ENCODE data around the gene FYB1. TPM values are rescaled to one million over a fixed set of nuclear protein-coding genes. Genes with fewer than 3 reads are reported as not detected.
"Not testable (repeated sequence)": the region's sequence is repeated elsewhere in the genome, so short reads cannot be mapped to it uniquely, and the experiment has no call there.

Gene FYB1
- total RNA-seq, 1 donor from 2014 or later: 4.5 TPM

GRCh38 chr5:39192450-39193160 is 26.8 kb downstream of the FYB1 start:
- no peak for DNase-seq (ENCODE audit: low spot score)
- intact Hi-C loops (cut with DNase I): no loop called here

DNA sequence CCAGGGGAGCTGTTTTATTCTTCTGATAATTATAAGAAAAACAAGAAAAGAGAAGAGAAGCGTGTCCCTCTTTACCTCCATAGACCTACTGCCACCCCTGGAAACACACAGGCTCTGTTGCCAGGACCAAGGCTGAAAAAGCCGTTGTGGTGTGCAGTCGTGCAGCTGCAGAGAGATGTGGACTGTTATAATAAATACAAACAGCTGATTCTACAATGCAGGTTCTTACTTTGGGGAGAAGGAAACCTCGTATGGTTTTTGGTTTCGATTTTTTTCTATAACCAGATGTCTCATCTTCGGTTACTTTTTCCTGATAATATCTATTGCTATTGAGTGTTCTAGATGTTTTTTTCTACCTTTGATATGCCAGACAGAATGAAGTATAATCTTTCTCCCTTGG is 28.1 kb downstream of the FYB1 start:
- intact Hi-C loops (cut with DNase I): no loop called here
- no peak for DNase-seq (ENCODE audit: low spot score)

DNA sequence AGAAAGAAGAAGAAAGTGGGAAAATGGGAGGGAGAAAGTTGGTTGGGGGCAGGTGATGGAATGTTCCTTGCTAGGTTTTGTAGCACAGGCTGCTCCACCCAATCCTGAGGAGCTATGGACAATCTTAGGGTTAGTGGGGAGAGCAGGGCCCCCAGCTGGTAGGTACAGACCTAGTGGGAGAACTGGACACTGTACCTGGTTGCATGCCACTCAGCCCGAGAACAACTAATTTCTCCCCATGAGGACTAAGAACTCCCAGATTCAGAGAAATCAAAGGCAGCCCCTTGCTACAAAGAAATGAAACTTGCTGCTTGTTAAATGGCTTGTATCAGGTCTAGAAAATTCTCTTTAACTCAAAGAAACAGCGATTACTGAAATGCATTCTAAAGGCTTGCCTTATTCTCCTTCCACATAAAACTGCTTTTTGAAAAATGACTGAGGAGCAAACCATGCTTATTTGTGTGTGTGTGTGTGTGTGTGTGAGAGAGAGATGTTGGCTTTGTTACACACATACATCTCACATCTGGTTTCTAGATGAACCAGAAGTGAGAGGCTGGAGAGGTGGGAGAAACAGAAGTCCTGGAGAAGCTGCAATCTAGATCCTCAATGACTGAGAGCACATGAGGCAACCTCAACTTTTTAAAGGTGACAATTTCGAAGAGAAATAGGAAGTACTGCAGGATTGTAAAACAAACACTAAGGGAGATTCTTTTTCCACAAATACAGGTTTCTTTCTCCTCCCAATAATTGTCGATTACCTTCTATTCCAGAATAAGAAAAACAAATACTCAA is 28.9 kb downstream of the FYB1 start:
- intact Hi-C loops (cut with DNase I): no loop called here
- DNase-seq (ENCODE audit: low spot score): no peak

GRCh38 chr5:39189292-39189955 is 29.9 kb downstream of the FYB1 start:
- intact Hi-C loops (cut with DNase I): no loop called here
- DNase-seq (ENCODE audit: low spot score): no peak

DNA sequence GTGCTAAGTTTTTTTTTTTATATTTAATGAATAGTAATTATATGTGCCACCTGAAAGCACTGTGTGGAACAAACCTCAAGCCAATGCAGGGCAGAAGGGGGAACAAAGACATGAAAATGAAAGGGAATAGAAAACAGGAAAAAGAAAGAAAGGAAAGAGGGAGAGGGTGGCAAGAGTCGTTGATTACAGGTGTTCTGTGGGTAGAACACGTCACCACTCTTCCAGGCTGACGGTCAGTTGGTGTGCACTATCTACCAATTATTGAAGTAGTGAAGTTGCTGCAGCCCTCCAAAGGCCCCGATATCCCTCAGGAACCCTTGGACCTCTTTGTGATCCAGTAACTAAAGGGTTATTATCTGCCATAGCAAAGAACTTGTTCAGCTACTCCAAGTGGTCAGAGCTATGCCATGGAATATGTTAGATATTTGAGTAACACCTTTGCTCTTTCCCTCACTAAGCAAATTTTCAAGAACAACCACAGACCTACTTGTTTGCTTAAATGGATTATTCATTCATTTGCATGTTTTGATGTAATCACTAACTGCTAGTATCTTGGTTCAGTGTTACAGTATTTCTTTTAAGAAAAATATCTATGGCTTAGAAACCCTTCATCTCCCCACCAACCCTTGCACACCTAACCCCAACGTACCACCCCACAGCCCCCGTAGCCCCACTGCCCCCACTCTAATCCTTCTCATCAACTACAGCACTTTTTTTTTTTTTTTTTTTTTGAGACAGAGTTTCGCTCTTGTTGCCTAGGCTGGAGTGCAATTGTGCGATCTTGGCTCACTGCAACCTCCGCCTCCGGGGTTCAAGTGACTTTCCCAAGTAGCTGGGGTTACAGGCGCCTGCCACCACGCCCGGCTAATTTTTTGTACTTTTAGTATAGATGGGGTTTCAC is 31.3 kb downstream of the FYB1 start:
- DNase-seq (ENCODE audit: low spot score): no peak
- intact Hi-C loops (cut with DNase I): no loop called here

DNA sequence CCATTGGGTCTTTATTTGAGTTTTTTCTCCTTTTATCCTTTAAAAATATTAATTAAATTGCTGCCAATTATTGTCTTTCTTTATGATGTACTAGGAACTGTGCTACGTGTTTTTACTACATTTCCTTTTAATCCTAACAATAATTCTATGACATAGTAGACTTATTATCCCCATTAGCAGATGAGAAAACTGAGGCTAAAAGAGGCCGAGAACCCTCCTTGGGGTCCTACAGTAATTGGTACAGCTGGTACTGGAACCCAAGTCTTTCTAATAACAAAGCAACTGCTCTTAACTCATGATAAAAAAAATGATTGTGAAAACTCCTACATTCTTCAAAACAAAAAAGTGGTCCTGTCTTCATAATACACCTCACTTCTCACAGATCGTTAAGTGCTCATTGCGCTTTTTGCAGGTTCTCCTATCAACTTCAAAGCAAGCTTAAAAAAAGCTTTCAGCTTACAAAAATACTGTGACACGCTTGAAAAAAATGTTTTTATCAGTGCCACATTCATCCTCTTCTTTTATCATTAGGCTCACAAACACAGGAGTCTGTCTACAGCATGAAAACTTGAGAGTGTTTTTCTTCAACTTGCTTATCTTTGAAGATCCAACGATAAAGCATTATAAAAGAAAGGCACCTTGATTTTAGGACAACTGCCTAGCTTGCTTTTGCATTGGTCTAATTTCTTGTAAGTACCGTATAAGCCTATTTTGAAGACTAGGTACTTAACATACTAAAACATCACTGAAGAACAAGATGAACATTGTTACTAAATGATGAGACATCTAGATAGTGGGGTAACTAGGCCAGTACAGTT is 32.4 kb downstream of the FYB1 start:
- intact Hi-C loops (cut with DNase I): no loop called here
- DNase-seq (ENCODE audit: low spot score): no peak

- no peak for DNase-seq (ENCODE audit: low spot score)
- intact Hi-C loops (cut with DNase I): no loop called here
These were observed 33.1 kb downstream of the FYB1 start for GRCh38 chr5:39186289-39186688.

DNA sequence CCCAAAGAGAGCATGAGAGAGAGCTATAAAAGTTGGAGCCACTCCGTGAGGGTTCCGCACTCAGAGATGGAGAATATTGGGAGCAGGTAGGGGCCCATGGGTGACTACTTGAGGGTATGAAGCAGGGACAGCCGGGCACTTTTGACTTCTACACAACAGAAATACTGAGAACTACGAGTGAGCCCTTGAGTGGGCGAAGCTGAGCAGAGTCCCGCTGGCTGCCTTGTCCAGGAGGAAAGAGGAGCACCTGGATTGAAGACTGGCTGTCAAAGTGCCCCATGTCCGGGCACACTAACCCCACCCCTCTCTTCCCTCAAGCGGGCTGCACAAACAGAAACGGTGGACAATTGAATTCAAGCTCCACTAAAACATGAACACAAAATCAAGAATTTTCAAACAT is 33.6 kb downstream of the FYB1 start:
- no peak for DNase-seq (ENCODE audit: low spot score)
- intact Hi-C loops (cut with DNase I): no loop called here

- intact Hi-C loops (cut with DNase I); DNase-seq (ENCODE audit: low spot score): not testable (repeated sequence)
These were observed 39.8 kb downstream of the FYB1 start for GRCh38 chr5:39179561-39179960.

DNA sequence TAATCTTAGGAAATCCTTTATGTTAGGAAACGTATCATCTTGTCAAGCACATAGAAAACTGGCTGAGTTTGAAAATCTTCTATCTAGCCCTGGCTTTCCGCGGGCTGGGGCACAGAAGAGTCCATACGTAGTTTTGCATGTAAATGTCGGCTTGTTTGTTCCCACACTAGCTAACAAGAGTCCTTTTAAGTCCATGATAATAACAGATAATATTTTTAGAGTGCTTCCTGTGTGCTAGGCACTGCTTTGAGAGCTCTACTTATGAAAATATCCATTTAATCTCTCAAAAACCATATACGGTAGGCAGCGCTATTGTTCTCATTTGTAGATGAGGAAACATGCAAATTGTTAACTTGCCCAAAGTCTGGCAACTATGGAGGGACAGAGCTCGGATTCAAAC is 40.5 kb downstream of the FYB1 start:
- intact Hi-C loops (cut with DNase I): no loop called here
- DNase-seq (ENCODE audit: low spot score): no peak

DNA sequence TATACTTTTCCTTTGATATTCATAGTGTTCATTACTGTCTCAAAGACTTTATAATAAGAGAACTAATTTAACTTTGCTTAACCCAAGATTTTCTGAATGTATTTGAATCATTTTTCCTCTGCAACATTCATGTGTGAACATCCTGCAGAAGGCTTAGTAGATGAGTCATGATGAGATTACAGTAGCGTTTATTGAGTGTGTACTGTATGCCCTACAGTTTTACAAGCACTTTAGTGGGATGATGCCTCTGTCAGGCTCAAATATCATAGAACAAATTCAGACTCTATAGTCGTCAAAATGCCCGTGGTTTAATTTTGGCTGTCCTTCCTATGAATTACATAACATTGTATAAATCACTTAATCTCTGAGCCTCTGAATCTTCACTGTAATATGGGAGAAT is 41.2 kb downstream of the FYB1 start:
- no peak for DNase-seq (ENCODE audit: low spot score)
- intact Hi-C loops (cut with DNase I): no loop called here

- no peak for DNase-seq (ENCODE audit: low spot score)
- intact Hi-C loops (cut with DNase I): no loop called here
These were observed 41.8 kb downstream of the FYB1 start for GRCh38 chr5:39177631-39177964.

- no peak for DNase-seq (ENCODE audit: low spot score)
- intact Hi-C loops (cut with DNase I): no loop called here
These were observed 42.4 kb downstream of the FYB1 start for GRCh38 chr5:39176759-39177630.

DNA sequence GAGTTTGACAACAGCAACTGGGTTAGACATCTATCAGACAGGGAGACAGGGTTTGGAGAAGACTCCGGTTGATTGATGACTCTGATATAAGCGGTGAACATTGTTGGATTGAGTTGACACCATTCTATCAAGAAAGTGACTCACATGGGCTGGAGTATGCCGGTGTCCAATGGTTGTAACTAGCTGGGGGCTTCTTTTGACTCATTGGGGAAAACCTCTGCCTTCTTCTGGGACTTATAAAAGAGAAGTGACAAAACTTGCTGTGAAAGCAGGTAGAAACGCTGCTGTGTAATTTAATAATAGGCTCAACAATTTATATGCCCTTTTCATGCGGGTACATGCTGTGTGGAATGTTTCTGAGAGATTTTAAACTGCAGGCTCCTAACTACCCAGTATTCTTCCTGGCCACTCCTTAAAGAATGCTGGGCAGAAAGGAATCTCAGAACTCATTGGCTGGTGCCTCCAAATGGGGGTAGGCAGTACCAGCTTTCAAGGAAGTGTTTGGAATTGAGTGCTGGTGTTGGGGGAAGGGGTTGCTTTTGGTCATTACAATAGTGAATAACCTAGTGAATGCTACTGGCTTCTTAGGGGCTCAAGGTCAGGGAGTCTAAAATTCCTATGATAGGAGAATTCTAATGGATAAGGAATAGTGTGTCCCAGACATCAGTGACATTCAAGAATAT is 43.9 kb downstream of the FYB1 start:
- intact Hi-C loops (cut with DNase I): no loop called here
- DNase-seq (ENCODE audit: low spot score): no peak

DNA sequence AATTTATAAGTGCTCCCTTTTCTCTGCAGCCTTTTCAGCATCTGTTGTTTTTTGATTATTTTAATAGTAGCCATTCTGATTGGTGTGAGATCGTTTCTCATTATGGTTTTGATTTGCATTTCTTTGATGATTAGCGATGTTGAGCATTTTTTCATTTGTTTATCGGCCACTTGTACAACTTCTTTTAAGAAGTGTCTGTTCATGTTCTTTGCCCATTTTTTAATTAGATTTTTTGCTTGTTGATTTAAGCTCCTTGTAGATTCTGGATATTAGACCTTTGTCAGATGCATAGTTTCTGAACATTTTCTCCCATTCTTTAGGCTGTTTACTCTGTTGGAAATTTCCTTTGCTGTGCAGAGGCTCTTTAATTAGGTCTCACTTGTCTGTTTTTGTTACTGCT is 46.3 kb downstream of the FYB1 start:
- DNase-seq (ENCODE audit: low spot score): no peak
- intact Hi-C loops (cut with DNase I): no loop called here

DNA sequence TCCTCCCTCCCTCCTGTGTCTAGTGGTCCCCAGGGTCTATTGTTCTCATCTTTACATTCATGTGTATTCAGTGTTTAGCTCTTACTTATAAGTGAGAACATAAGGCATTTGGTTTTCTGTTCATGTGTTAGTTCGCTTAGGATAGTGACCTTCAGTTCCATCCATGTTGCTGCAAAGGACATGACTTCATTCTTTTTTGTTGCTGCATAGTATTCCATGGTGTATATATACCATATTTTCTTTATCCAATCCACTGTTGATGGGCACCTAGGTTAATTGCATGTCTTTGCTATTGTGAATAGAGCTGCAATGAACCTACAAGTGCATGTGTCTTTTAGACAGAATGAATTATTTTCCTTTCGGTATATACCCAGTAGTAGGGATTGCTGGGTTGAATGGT is 46.8 kb downstream of the FYB1 start:
- no peak for DNase-seq (ENCODE audit: low spot score)
- intact Hi-C loops (cut with DNase I): no loop called here

GRCh38 chr5:39171647-39172046 is 47.7 kb downstream of the FYB1 start:
- no peak for DNase-seq (ENCODE audit: low spot score)
- intact Hi-C loops (cut with DNase I): no loop called here

DNA sequence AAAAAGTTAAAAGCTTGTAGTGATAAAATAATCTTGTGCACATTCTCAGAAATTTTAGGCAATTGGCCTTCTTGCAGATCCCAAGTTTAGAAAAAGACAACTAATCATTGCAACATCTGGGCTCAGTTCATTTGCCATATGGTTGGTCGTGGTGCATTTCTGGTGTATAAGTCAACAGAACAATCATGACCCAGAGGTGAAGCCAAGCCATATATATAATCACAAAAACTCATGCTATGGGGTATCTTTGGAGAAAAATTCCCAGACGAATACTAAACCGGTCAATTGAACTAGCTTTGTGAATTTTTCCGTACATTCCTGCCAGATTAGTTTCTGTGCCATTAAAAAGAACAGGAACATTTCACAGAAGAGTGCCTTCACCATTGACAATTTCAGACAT is 50.3 kb downstream of the FYB1 start:
- DNase-seq (ENCODE audit: low spot score): no peak
- intact Hi-C loops (cut with DNase I): no loop called here
